Mononuclear cell (primary cell): ENCODE measurements around the gene SLC6A19. TPM values are rescaled to one million over a fixed set of nuclear protein-coding genes. Genes with fewer than 3 reads are reported as not detected.

Experiments used
- H3K27me3 ChIP-seq: 2 replicates; pipeline ENCODE4 v1.6.0; 2011; ENCODE audit warnings: low read length, control low read depth; ENCODE audit not compliant: insufficient read depth
- H3K4me1 ChIP-seq: 2 replicates; pipeline ENCODE4 v1.5.1; 2011; ENCODE audit warnings: mild to moderate bottlenecking, low read length, control low read depth; ENCODE audit not compliant: insufficient read depth
- H3K4me3 ChIP-seq: 2 replicates; pipeline ENCODE4 v1.5.1; 2011; ENCODE audit warnings: mild to moderate bottlenecking, low read length, moderate library complexity
- H3K9me3 ChIP-seq: 2 replicates; pipeline ENCODE4 v1.5.1; 2011; ENCODE audit warnings: low read depth, mild to moderate bottlenecking, control low read depth, low read length
- total RNA-seq: library from RNA; depleted of rRNA; stranded (reverse); fragments of >200 nt; gene quantifications from one replicate; pipeline ENCODE4 v1.2.3, GENCODE V29; 2012

SLC6A19 gene
- total RNA-seq, 1 donor: not detected

DNA sequence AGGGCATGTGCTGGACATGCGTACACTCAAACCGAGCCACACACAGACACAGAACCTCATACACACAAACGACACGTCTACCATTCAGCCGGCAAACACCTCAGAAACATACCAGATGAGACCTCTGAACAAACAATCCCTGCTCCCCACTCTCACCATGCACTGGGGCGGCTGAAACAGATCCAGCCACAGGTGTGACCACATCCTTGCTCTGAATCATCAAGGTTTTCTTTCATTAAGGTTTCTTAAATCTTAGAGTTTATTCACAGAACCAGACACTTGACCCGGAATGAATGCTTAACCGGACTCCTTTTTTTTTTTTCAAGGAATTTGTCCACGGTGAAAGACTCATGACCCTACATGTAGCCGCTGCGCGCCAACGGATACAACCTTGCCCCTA, 67.3 kb downstream of the SLC6A19 start:
- Histone ChIP-seq H3K4me1 (no peaks in the 10 kb centered on the region), H3K9me3 (no peaks in the 10 kb centered on the region), H3K4me3 (no peak overlapping the region), H3K27me3 (no peaks in the 10 kb centered on the region)

DNA sequence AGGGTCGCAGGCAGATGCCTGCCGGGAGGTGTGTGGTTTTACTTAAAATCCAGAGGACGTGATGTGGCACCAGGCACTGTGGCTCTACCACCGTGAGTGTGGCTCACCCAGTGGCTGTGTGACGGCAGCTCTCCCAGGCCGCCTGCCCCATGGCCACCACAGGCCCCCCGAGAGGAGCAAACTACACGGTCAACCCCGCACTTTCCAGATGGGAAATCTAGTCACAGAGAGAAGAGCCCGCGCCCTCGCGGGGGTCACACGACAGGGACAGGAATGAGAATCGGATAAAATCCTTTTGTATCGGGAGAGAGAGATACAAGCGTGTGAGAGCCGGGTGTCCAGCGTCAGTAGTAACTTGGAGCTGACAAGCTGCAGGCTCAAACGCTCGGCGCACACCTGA, 69.0 kb downstream of the SLC6A19 start:
- Histone ChIP-seq H3K27me3 (no peaks in the 10 kb centered on the region), H3K9me3 (no peaks in the 10 kb centered on the region), H3K4me1 (no peaks in the 10 kb centered on the region), H3K4me3 (no peak overlapping the region)

DNA sequence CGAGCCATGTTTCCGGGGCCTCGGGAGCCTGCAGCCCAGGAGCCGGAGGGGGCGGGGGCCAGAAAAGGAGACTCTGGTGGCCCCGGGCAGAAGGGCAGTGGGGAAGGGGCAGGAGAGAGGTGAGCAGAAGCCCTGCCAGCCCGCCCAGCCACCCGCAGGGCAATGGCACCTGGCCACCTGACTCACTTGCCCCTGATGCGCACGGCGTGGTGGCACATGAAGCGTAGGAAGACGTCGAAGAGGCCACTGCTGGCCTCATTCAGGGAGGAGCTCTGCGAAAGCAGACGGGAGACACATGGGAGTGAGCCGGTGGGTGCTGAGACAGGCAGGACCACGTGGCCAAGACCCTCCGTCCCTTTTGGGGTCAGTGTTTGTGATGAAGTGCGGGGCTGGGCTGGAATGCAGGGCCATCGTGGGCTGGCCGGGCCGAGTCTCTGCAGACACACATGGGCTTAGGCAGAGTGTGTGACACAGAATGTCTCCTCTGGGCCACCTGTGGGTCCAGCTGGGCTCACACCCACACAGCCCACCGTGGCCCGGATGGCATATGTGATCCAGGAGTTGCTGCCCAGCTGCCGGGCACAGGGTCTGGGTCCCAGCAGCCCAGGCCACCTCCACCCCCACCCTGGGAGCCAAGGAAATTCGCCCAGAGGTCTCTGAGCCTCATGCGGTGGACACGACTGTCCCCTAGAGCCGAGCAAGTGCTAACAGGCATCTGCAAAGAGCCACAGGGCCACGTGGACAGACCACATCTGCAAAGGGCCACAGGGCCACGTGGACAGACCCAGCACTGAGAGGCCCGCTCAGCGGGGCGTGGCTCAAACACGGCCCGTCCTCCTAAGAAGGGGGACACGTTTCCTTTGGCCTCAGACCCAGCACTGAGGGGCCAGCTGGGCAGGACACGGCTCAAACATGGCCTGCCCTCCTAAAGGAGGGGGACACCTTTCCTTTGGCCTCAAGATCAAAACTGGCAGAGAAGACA, 69.8 kb downstream of the SLC6A19 start:
- no peaks in the 10 kb centered on the region for H3K27me3 ChIP-seq
- no peaks in the 10 kb centered on the region for H3K9me3 ChIP-seq
- no peaks in the 10 kb centered on the region for H3K4me1 ChIP-seq
- no peak overlapping the region for H3K4me3 ChIP-seq

DNA sequence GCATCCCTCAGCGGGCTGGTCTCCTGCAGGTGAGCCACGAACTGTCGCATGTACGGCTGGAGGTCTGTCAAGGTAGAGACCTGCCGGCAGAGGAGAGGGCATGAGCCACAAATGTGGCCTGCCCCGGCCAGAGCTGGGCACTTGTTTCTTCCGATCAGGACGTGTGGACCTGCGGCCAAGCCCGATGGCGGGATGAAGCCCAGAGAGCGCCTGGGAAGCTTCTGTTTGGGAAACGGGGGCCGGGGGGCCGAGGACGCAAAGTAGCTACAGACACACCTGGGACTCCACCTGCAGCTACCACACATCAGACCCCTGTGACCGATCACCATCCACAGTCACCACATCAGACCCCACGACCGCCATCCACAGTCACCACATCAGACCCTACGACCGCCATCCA, 70.8 kb downstream of the SLC6A19 start:
- no peak overlapping the region for H3K4me3 ChIP-seq
- no peaks in the 10 kb centered on the region for H3K4me1 ChIP-seq

DNA sequence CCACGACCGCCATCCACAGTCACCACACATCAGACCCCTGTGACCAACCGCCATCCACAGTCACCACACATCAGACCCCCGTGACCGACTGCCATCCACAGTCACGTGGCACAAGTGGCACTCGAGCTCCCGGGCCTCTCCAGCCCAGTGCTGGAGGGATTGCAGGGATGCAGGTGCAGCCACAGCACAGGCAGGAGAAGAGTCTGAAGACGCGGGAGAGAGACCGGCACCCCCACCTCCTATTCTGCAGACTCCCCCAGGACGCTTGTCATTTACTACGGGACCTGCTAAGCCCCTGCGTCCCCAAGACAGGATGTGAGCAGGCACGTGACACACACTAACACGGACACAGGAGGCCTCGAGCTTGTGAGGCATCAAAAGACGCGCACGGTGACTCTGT, 72.3 kb downstream of the SLC6A19 start:
- Histone ChIP-seq H3K4me3 (no peak overlapping the region), H3K4me1 (no peaks in the 10 kb centered on the region), H3K9me3 (no peaks in the 10 kb centered on the region), H3K27me3 (no peaks in the 10 kb centered on the region)

More for the DNA sequence above, 70.8 kb downstream of the SLC6A19 start:
- Histone ChIP-seq H3K27me3 (no peaks in the 10 kb centered on the region), H3K9me3 (no peaks in the 10 kb centered on the region)

DNA sequence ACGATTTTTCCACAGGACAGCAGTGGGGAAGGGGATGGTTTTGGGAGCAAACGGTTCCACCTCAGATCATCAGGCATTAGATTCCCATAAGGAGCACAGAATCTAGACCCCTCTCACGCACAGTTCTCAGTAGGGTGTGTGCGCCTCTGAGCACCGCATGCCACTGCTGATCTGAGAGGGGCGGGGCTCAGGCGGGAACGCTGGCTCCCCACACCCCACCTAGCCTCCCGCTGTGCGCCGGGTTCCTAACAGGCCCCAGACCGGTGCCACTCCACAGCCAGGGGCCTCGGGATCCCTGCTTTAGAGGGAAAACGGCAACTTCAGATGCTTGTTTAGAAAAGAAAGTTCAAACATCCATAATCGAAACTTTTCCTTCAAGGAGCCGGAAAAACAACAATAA, 73.1 kb downstream of the SLC6A19 start:
- Histone ChIP-seq H3K4me1 (no peaks in the 10 kb centered on the region), H3K27me3 (no peaks in the 10 kb centered on the region), H3K4me3 (no peak overlapping the region), H3K9me3 (no peaks in the 10 kb centered on the region)

Other genes starting within 250 kb of the SLC6A19 start
- gene NKD2, start 192.8 kb upstream of the SLC6A19 start, total RNA-seq: not detected
- gene SLC12A7, start 89.5 kb upstream of the SLC6A19 start, total RNA-seq: 13.7 TPM
- gene SLC6A18, start 23.8 kb downstream of the SLC6A19 start, total RNA-seq: not detected
- under 0.01 TPM for gene TERT, start 93.5 kb downstream of the SLC6A19 start, total RNA-seq
- gene CLPTM1L, start 143.5 kb downstream of the SLC6A19 start, total RNA-seq: 46.8 TPM
- not detected for gene SLC6A3, start 243.8 kb downstream of the SLC6A19 start, total RNA-seq